NCI-H1048 (cell line): Measurements from ENCODE around the gene CHRFAM7A.
"Not testable (repeated sequence)": the region's sequence is repeated elsewhere in the genome, so short reads cannot be mapped to it uniquely, and the experiment has no call there.

Source experiments
- DNase-seq: peaks from one replicate; lab custom pipeline; 2025; lab: John Stamatoyannopoulos, UW

CHRFAM7A gene

DNA sequence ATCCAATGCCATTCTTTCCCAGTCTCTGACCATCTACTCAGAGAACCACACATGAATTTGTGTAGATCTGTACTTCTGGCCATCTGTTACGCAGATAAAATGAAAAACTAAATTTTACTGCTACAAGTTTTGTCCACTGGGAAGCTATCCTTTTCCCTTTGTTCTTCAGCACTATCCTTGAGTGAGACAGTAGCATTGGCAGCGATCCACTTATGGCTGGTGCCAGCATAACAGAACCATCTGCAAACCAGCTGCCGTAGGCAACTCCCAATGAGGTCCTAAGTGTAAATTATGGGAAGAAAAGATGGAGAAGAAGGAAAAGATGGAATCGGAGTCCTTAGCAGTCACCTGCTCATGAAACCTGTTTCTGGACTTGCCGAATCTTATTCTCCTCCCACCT lies 72.3 kb downstream of the CHRFAM7A start:
- DNase-seq: not testable (repeated sequence)

GRCh38 chr15:30315704-30316103 lies 77.6 kb downstream of the CHRFAM7A start:
- DNase-seq: not testable (repeated sequence)

DNA sequence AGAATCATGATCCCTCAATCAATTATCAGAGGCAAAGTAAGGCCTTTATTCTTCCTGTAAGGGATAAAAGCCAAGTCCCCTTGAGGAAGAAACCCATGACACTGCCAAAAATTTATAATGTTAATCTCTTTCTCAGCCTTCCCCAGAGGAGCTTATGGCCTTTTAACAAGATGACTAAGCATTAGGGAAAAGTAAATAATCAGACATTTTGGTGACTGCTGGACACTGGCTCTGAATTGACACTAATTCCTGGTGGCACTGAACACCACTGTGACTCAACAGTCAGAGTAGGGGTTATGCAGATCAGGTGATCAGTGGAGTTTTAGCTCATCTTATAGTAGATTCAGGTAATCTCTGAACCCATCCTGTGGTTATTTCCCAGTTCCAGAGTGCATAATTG lies 82.8 kb downstream of the CHRFAM7A start:
- not testable (repeated sequence) for DNase-seq
